Lung (tissue), 12 donors: ENCODE results near the gene CKLF. TPM values are rescaled to one million over a fixed set of nuclear protein-coding genes. Genes with fewer than 3 reads are reported as not detected.

Experiments
- ATAC-seq: fragments of 200-7000 bp; cut with Tn5 transposase; one replicate; pipeline ENCODE4 v1.9.1; 2020; ENCODE audit warnings: moderate number of reproducible peaks; ENCODE audit not compliant: insufficient read depth, low FRiP score
- DNase-seq, 3 donors: peaks; one replicate each; pipeline ENCODE4 v3.0.0-alpha.2; 2013 to 2017
- H3K27ac ChIP-seq, 2 donors: one replicate each; pipeline ENCODE4 v1.5.1; 2013; ENCODE audit warnings: mild to moderate bottlenecking in 2 of 2, moderate library complexity in 2 of 2, control low read depth in 1 of 2, inconsistent platforms in 1 of 2, low read depth in 1 of 2, low read length in 1 of 2
- H3K27me3 ChIP-seq, 3 donors: one replicate each; pipeline ENCODE4 v1.5.1; 2013; ENCODE audit warnings: low read length in 2 of 3; ENCODE audit not compliant: control insufficient read depth in 3 of 3, insufficient read depth in 3 of 3
- H3K36me3 ChIP-seq, 4 donors: one replicate each; pipeline ENCODE4 v1.5.1; 2013; ENCODE audit warnings: low read length in 4 of 4, mild to moderate bottlenecking in 1 of 4, moderate library complexity in 1 of 4; ENCODE audit not compliant: control insufficient read depth in 4 of 4, insufficient read depth in 4 of 4
- H3K4me1 ChIP-seq, 5 donors: one replicate each; pipeline ENCODE4 v1.5.1; 2013; ENCODE audit warnings: low read length in 5 of 5, mild to moderate bottlenecking in 2 of 5, moderate library complexity in 1 of 5; ENCODE audit not compliant: control insufficient read depth in 5 of 5, insufficient read depth in 5 of 5
- H3K4me3 ChIP-seq: one replicate; pipeline ENCODE4 v1.5.1; 2013; ENCODE audit warnings: mild to moderate bottlenecking, control low read depth, moderate library complexity
- H3K9ac ChIP-seq, 2 donors: one replicate each; pipeline ENCODE4 v1.5.1; 2013; ENCODE audit warnings: low read length in 2 of 2, control low read depth in 1 of 2; ENCODE audit not compliant: insufficient read depth in 1 of 2
- H3K9me3 ChIP-seq, 4 donors: one replicate each; pipeline ENCODE4 v1.5.1; 2013; ENCODE audit warnings: low read length in 3 of 4, mild to moderate bottlenecking in 1 of 4, moderate library complexity in 1 of 4; ENCODE audit not compliant: control insufficient read depth in 4 of 4, insufficient read depth in 3 of 4
- CTCF ChIP-seq: IDR thresholded peaks from 2 replicates; pipeline ENCODE4 v1.5.1; 2012; ENCODE audit warnings: mild to moderate bottlenecking; ENCODE audit errors: control extremely low read depth, extremely low read depth
- WGBS, 2 donors: extraction: QIAGEN DNeasy Blood & Tissue Kit; methylation state at CpG; one replicate each; pipeline ENCODE4 v1.1.7; 2013; 5-methylcytosine and 5-hydroxymethylcytosine counted together
- polyA plus RNA-seq, 2 donors: library from polyadenylated mRNA; stranded (reverse); fragments of 200-250 nt; gene quantifications; one replicate each; pipeline ENCODE4 v1.2.1, GENCODE V29; 2013
- total RNA-seq, 2 donors: library from RNA; depleted of rRNA in 1 of 2; stranded (reverse); fragments of >200 nt in 1 of 2; gene quantifications; one replicate each; pipeline ENCODE4 v1.2.1, GENCODE V29; 2014 to 2021
- donor health status: control.
- donor health status: control.
- donor health status: Bipolar disorder and iron deficiency.
- donor health status: healthy.
- donor health status: DM: yes; HTN: yes; CAD: no.

CKLF gene
- total and polyA plus RNA-seq, 4 donors = 43.1 to 133 (median 46.2) TPM

GRCh38 chr16:66590322-66590721 lies 37.9 kb downstream of the CKLF start:
- TF ChIP-seq CTCF = no peak
- H3K4me3 ChIP-seq = no peak overlapping the region
- H3K36me3 ChIP-seq = no peaks in the 10 kb centered on the region
- no peak for ATAC-seq
- H3K9ac ChIP-seq = no peak overlapping the region
- no peak overlapping the region for H3K27ac ChIP-seq
- peaks cover 0 to 2% (median 0%) of the 10 kb centered on the region in 4 donors for H3K9me3 ChIP-seq
- peaks cover 0 to 9% (median 0%) of the 10 kb centered on the region in 5 donors for H3K4me1 ChIP-seq
- 26 to 63% methylated on average over 8 of the region's 8 CpGs for WGBS, 2 donors
- H3K27me3 ChIP-seq = no peaks in the 10 kb centered on the region
- no peak for DNase-seq

- peaks cover 0 to 2% (median 0%) of the 10 kb centered on the region in 4 donors for H3K9me3 ChIP-seq
- H3K4me1 ChIP-seq = peaks cover 0 to 7% (median 0%) of the 10 kb centered on the region in 5 donors
- TF ChIP-seq CTCF = no peak
- ATAC-seq (no peak), DNase-seq (no peak)
- no peaks in the 10 kb centered on the region for H3K36me3 ChIP-seq
- no peaks in the 10 kb centered on the region for H3K27me3 ChIP-seq
- 95 to 97% methylated on average over 4 of the region's 4 CpGs for WGBS, 2 donors
- H3K27ac ChIP-seq = no peak overlapping the region
- no peak overlapping the region for H3K4me3 ChIP-seq
- H3K9ac ChIP-seq = no peak overlapping the region
These were observed 38.6 kb downstream of the CKLF start for GRCh38 chr16:66591018-66591417.

GRCh38 chr16:66592241-66592640 lies 39.9 kb downstream of the CKLF start:
- Histone ChIP-seq H3K27me3 (no peaks in the 10 kb centered on the region), H3K9me3 (peaks cover 0 to 2% (median 0%) of the 10 kb centered on the region in 4 donors), H3K36me3 (no peaks in the 10 kb centered on the region), H3K4me1 (peaks cover 0 to 4% (median 0%) of the 10 kb centered on the region in 5 donors), H3K27ac (no peak overlapping the region), H3K9ac (no peak overlapping the region), H3K4me3 (no peak overlapping the region)
- TF ChIP-seq CTCF = no peak
- no peak for DNase-seq
- 93 to 100% methylated on average over 3 of the region's 3 CpGs for WGBS, 2 donors
- ATAC-seq = no peak

GRCh38 chr16:66592814-66593213 lies 40.4 kb downstream of the CKLF start:
- WGBS, 2 donors = 95 to 96% methylated on average over 3 of the region's 3 CpGs
- Histone ChIP-seq H3K9ac (no peak overlapping the region), H3K27ac (no peak overlapping the region), H3K4me1 (peaks cover 0 to 4% (median 0%) of the 10 kb centered on the region in 5 donors), H3K9me3 (peaks cover 0 to 2% (median 0%) of the 10 kb centered on the region in 4 donors), H3K36me3 (no peaks in the 10 kb centered on the region), H3K27me3 (no peaks in the 10 kb centered on the region), H3K4me3 (no peak overlapping the region)
- ATAC-seq (no peak), DNase-seq (no peak)
- TF ChIP-seq CTCF = no peak
